Spleen (tissue), 7 donors: Measurements from ENCODE around the gene PLCZ1.

Experiments
- POLR2A ChIP-seq, 3 donors: fragments of 450-650 bp; IDR thresholded peaks; one replicate each; pipeline ENCODE4 v1.5.1; 2017; ENCODE audit warnings: antibody characterized with exemption in 3 of 3, mild to moderate bottlenecking in 1 of 3
- POLR2AphosphoS5 ChIP-seq, 3 donors: sonication (generic); formaldehyde crosslinking; IDR thresholded peaks; one replicate each; pipeline ENCODE4 v1.5.1; 2017; ENCODE audit warnings: antibody characterized with exemption in 3 of 3
- TF ChIP-seq, protein P1 (sequence below), 11 experiments: fragments of 200-600 bp in 7 of 11; fragments of 450-650 bp in 4 of 11; sonication (generic) in 4 of 11; IDR thresholded peaks in 8 of 11; conservative IDR thresholded peaks in 3 of 11; 1 replicate in 7 of 11; 2 replicates in 4 of 11; pipeline versions ENCODE4 v1.4.0 to v1.8.0; 2016 to 2021; ENCODE audit warnings: antibody characterized with exemption in 11 of 11, inconsistent platforms in 4 of 11, mild to moderate bottlenecking in 1 of 11
- donor health status: DM: no; HTN: no; CAD: no; lungs with moderate emphysema.
- donor health status: DM: no; HTN: no; CAD: no.
- donor health status: DM: no; HTN: no; CAD: no.

DNA sequence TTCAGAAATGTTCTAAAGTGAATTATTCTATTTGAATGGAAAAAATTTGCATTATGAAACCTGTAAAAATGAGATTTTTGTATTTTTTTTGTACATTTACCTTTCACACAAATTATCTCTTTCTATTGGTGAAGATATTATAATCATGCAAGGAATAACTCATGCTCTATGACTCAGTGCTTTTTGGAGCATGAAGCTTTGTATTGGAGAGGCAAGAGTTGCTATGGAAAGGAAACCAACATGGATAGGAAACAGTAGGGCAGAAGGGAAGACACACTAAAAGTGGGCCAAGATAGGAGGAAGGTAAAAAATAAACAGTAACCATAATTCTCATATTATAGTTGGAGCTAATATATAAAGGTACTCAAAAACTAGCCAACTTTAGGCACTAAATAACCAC, 79.0 kb downstream of the PLCZ1 start:
- TF ChIP-seq, protein P1, sequence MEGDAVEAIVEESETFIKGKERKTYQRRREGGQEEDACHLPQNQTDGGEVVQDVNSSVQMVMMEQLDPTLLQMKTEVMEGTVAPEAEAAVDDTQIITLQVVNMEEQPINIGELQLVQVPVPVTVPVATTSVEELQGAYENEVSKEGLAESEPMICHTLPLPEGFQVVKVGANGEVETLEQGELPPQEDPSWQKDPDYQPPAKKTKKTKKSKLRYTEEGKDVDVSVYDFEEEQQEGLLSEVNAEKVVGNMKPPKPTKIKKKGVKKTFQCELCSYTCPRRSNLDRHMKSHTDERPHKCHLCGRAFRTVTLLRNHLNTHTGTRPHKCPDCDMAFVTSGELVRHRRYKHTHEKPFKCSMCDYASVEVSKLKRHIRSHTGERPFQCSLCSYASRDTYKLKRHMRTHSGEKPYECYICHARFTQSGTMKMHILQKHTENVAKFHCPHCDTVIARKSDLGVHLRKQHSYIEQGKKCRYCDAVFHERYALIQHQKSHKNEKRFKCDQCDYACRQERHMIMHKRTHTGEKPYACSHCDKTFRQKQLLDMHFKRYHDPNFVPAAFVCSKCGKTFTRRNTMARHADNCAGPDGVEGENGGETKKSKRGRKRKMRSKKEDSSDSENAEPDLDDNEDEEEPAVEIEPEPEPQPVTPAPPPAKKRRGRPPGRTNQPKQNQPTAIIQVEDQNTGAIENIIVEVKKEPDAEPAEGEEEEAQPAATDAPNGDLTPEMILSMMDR (IDR thresholded peaks at IDR 0.05 in 8 of 11, conservative IDR thresholded peaks at IDR 0.05 in 3 of 11), result no peak
- TF ChIP-seq POLR2A (IDR thresholded peaks at IDR 0.05) (no peak), POLR2AphosphoS5 (IDR thresholded peaks at IDR 0.05) (no peak)
